Measurements from ENCODE around the gene SEC24C.

The SEC24C gene

GRCh38 chr10:73744664-73744975 is 448 bp downstream of the SEC24C start:
- DNase-seq (ENCODE audit: low read depth in 2 of 2) = peak; percentile 67 to 70
- peak overlapping the region; percentile 89 to 97 for H3K4me3 ChIP-seq (replicated peaks in 1 of 2; ENCODE audit: low read depth in 2 of 2, low read length in 2 of 2)
- no peak for TF ChIP-seq CTCF (IDR thresholded peaks at IDR 0.05; ENCODE audit: low read depth, low read length)

GRCh38 chr10:73746721-73747120 is 2.5 kb downstream of the SEC24C start:
- H3K4me3 ChIP-seq (replicated peaks in 1 of 2; ENCODE audit: low read depth in 2 of 2, low read length in 2 of 2) = no peak overlapping the region
- TF ChIP-seq CTCF (IDR thresholded peaks at IDR 0.05; ENCODE audit: low read depth, low read length) = no peak
- DNase-seq (ENCODE audit: low read depth in 2 of 2) = no peak

- DNase-seq (ENCODE audit: low read depth in 2 of 2) = no peak
- no peak overlapping the region for H3K4me3 ChIP-seq (replicated peaks in 1 of 2; ENCODE audit: low read depth in 2 of 2, low read length in 2 of 2)
- no peak for TF ChIP-seq CTCF (IDR thresholded peaks at IDR 0.05; ENCODE audit: low read depth, low read length)
Observed at GRCh38 chr10:73750819-73751218, 6.6 kb downstream of the SEC24C start.

- no peak overlapping the region for H3K4me3 ChIP-seq (replicated peaks in 1 of 2; ENCODE audit: low read depth in 2 of 2, low read length in 2 of 2)
- no peak for TF ChIP-seq CTCF (IDR thresholded peaks at IDR 0.05; ENCODE audit: low read depth, low read length)
- DNase-seq (ENCODE audit: low read depth in 2 of 2) = no peak
Observed at GRCh38 chr10:73756183-73756582, 12.0 kb downstream of the SEC24C start.

GRCh38 chr10:73758704-73759511 is 14.7 kb downstream of the SEC24C start:
- DNase-seq (ENCODE audit: low read depth in 2 of 2) = no peak
- TF ChIP-seq CTCF (IDR thresholded peaks at IDR 0.05; ENCODE audit: low read depth, low read length) = no peak
- no peak overlapping the region for H3K4me3 ChIP-seq (replicated peaks in 1 of 2; ENCODE audit: low read depth in 2 of 2, low read length in 2 of 2)

GRCh38 chr10:73759512-73760115 is 15.4 kb downstream of the SEC24C start:
- DNase-seq (ENCODE audit: low read depth in 2 of 2) = no peak
- no peak for TF ChIP-seq CTCF (IDR thresholded peaks at IDR 0.05; ENCODE audit: low read depth, low read length)
- H3K4me3 ChIP-seq (replicated peaks in 1 of 2; ENCODE audit: low read depth in 2 of 2, low read length in 2 of 2) = no peak overlapping the region
